NCI-H2227 treated with DMSO at 0.1 percent for 48 hours (cell line): ENCODE measurements around the gene ATXN7L1.
"Not testable (repeated sequence)": the region's sequence is repeated elsewhere in the genome, so short reads cannot be mapped to it uniquely, and the experiment has no call there.

Experiments used
- DNase-seq: peaks from one replicate; lab custom pipeline; 2025; lab: John Stamatoyannopoulos, UW

Gene ATXN7L1

GRCh38 chr7:105744258-105744657 is 132.1 kb downstream of the ATXN7L1 start:
- no peak for DNase-seq

DNA sequence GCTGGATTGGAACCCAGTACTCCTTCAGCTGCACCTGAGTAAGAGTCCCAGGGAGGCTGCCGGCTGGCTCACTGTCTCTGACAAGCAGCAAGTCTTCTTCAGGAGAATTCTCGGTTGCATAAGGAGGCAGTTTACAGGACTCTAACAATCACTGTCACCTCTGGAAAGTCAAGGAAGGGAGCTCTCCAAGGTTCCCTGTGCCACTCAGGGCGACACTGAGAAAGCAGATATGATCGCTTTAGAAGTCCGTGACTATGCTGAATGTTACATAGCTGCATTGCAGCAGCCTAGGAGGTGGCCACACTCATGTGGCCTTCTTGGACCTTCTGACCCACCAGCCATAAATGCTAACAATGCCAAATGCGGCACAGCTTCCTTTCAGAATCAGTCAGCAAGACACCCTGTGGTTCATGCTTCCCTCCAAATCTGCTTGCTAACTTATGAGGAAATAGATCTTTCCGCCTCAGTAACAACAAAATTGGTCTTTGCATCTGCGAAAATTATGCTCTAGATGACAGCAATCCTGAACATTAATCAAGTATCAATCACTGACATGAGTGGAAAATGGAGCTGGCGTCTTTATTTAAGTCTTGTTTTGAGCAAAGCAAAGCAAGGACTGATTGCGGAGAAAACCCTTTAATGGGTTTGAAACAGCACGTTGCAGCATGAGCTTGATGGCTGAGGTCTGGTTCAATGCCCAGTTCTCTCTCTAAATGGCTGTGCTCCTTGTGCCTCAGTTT is 132.9 kb downstream of the ATXN7L1 start:
- DNase-seq, result peak; percentile 57

- DNase-seq, result no peak
These were observed 133.6 kb downstream of the ATXN7L1 start for GRCh38 chr7:105742787-105743186.

DNA sequence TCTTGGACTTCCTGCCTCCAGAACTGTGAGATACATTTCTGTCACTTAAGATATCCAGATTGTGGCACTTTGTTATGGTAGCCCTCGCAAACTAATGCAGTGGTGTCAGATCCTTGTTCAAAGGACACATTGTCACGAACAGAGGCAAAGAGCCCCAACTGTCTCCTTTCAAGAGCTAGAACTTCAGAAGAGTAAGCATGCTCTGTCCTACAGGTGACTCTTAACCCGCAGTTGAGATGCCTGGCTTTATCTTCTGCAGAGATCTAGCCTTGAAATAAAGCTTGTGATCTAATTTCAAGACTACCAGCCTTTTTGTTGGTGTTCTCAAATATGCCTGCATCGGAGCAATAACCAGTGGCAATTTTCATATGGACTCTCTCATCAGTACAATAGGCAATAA is 134.4 kb downstream of the ATXN7L1 start:
- no peak for DNase-seq

DNA sequence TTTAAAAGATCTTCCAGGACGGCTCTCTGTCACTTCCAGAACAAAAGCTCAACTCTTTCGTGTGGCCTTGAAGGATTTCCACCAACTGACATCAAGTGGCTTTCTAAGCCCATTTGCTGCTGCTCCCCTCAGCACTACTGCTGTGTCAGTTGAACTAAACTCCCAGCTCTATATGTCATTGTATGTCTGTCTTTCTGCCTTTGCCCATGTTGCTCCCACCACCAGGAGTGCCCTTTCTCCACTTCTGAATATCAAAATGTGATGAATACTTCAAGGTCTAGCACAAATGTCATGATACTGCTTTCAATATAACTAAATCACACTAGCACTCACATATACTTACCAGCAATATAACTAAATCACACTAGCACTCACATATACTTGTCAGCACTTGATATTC is 138.3 kb downstream of the ATXN7L1 start:
- DNase-seq, result no peak

- no peak for DNase-seq
These were observed 142.2 kb downstream of the ATXN7L1 start for GRCh38 chr7:105734233-105734632.

- no peak for DNase-seq
These were observed 145.4 kb downstream of the ATXN7L1 start for GRCh38 chr7:105731042-105731441.

DNA sequence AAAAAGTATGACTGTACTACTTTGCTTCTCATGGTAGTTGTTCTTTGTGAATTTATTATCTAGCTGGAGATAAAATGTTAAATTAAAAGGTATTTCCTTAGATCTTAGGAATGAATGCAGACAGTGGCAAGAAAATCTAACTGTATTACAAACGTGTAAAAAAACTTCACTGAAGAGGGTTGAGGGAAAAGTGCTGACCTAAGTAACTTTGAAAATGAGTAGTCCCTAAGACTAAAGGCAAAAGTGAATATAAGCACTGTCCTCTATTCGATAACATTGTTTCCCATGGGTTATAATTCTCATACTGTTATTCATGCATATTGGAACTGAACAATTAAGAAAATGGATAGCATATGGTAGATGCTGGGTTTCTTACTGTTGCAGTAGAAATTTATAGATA is 148.4 kb downstream of the ATXN7L1 start:
- DNase-seq, result no peak

GRCh38 chr7:105724688-105725087 is 151.7 kb downstream of the ATXN7L1 start:
- DNase-seq, result no peak

GRCh38 chr7:105723572-105723971 is 152.8 kb downstream of the ATXN7L1 start:
- DNase-seq, result peak; percentile 88

- DNase-seq, result no peak
These were observed 154.8 kb downstream of the ATXN7L1 start for GRCh38 chr7:105721571-105722104.

DNA sequence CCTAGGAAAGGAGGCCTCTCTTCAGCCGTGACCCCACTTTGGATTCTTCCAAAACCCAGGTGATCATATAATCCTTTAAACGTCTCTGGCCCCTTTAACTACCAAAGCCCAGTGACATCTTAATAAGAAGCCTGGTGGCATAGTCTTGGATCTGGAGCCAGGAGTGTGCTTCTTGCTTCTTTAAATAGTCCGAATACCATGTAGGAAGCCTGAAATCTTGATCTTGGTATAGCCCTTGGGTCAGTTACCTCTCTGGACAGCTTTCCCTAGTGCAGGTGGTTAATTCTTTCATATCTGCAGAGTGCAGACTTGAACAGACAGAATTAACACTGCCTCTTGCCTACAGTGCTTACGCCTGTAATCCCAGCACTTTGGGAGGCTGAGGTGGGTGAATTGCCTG is 156.5 kb downstream of the ATXN7L1 start:
- no peak for DNase-seq

GRCh38 chr7:105719395-105719794 is 157.0 kb downstream of the ATXN7L1 start:
- peak; percentile 28 for DNase-seq

DNA sequence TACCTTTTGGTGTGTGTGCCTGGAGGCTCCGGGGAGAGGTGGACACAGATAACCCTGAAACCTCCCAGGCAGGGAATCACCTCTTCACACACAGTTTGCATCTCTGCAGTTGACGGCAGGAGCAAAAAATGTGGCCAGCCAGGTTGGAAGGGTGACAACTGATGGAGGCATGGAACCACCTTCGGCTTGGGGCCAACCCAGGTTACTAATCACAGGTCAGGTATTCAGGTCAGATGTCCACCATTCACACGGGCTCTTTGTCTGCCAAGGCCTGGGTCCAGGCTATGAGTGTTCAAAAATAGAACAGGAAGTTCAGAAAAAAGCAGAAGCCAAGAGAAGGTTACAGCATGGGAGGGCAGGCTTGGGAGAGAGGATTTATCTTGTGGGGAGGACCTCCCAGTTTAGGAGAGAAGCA is 157.9 kb downstream of the ATXN7L1 start:
- no peak for DNase-seq

- DNase-seq, result no peak
These were observed 160.9 kb downstream of the ATXN7L1 start for GRCh38 chr7:105715528-105715927.

GRCh38 chr7:105713488-105714465 is 162.6 kb downstream of the ATXN7L1 start:
- no peak for DNase-seq

GRCh38 chr7:105712877-105713276 is 163.5 kb downstream of the ATXN7L1 start:
- DNase-seq, result no peak

DNA sequence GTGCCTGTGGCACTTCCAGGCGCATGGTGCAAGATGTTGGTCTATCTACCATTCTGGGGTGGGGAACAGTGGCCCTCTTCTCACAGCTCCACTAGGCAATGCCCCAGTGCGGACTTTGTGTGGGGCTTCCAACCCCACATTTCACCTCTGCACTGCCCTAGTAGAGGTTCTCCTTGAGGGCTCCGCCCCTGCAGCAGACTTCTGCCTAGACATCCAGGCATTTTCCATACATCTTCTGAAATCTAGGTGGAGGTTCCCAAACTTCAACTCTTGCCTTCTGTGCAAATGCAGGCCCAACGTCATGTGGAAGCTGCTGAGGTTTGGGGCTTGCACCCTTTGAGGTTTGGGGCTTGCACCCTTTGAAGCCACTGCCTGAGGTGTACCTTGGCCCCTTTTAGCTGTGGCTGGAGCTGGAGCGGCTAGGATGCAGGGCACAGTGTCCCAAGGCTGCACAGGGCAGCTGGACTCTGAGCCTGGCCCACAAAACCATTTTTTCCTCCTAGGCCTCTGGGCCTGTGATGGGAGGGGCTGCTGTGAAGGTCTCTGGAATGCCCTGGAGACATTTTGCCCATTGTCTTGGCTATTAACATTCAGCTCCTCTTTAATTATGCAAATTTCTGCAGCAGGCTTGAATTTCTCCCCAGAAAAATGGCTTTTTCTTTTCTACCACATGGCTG is 164.5 kb downstream of the ATXN7L1 start:
- DNase-seq, result no peak

GRCh38 chr7:105710720-105711119 is 165.7 kb downstream of the ATXN7L1 start:
- not testable (repeated sequence) for DNase-seq

DNA sequence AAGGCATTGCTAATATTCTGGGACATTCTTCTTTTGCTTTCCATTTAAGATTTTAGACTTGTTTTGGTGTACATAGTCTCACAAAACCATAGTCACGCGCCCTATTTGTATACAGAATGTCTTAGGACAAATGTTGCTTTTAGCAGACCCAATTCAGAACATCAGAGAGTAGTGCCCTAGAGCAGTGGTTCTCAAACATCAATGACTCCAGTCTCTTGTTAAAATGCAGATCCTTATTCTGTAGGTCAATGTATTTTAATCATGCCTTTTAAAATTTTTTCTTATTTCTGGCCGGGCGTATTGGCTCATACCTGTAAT is 167.7 kb downstream of the ATXN7L1 start:
- DNase-seq, result no peak

DNA sequence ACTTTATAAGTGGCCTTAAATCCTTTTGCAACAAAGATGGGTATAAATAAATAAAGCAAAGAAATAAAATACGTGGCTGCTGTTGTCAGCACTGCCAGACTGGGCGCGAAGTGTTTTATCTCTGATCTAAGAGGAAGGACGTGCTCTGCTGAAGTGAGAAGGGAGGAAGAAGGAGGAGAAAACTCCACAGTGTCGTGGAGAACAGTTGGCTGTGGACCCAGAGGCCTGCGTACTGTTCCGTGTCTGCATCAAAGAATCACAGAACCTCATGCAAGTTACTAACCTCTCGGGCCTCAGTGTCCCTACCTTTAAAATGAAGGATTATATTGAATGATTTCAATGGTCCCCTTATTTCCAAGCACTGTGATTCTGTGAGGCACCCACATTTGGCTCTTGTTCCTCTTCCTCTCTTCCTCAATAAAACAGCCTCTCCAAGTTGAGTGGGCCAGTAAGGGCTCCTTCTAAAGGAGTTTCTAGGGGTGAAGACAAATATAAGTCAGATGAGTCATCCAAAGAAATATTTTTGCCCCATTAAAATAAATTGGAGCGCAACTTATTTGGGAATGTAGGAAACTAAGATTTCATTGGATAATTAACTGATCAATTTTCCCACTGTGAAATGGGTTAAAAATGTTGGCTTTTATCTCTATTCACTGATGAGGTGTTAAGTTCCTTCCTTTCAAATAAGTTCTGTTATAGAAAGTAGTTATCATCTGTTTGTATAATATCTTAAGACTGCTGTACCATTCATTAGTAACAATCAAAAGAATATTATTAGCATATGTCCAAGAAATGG is 168.2 kb downstream of the ATXN7L1 start:
- DNase-seq, result no peak

DNA sequence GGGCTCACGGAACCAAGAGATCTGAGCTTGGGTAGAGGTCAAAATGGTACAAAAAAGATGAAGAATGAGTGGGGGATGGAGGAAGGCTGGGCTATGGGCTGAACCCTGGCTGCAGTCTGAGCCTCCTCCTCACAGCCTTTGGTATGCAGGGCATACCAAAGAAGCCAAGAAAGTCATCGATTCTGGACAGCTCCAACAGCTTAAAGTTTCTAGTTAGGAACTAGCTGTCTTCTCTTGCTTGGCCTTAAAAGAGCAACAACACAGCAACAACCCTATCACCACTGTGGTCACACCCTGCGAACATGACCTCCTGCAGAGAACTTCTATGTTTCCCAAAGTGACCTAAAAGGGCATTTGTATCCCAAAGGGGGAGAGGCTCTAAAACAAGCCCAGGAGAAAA is 169.0 kb downstream of the ATXN7L1 start:
- DNase-seq, result no peak
